Measurements from ENCODE around the gene NRXN3.

NRXN3 gene

DNA sequence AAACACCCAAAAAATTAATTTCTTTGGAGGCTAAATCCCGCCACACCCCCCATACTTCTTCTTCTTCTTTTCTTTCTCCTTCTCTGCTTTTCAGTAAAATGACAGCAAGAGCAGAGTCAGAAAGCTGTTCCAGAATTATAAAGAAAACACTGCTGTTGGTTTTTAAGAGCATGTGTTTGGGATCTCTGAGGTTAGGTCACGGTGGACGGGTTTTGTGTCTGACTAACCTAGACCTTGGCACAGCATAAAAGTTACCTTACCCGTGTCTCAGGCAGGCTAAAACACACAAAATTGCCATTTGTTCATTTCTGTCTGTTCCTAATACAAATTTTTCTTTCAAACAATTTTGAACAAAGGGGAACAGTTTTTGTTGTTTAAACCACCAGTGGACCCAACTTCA is 540.8 kb downstream of the NRXN3 start:
- H3K9ac ChIP-seq (ENCODE audit: low read length), result no peak overlapping the region
- no peak overlapping the region for H3K4me3 ChIP-seq (ENCODE audit: low read length)
- H3K27me3 ChIP-seq (ENCODE audit: control insufficient read depth, insufficient read depth, low read length), result no peaks in the 10 kb centered on the region

DNA sequence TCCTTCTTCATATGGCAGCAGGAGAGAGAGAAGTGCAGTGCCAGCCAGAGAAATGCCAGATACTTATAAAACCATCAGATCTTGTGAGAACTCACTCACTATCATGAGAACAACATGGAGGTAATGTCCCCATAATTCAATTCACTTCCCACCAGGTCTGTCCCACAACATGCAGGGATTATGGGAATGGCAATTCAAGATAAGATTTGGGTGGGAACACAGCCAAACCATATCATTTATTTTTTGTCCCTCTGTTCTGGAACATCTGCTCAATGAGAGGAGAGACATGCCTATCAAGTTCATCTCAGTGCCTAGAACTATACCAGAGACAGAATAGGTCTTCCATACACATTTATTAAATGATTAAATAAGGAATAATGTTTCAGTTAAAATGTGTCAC is 543.5 kb downstream of the NRXN3 start:
- no peak overlapping the region for H3K27ac ChIP-seq (ENCODE audit: low read depth, low read length)
- H3K4me1 ChIP-seq (ENCODE audit: control insufficient read depth, insufficient read depth, low read length), result no peaks in the 10 kb centered on the region
- H3K4me3 ChIP-seq (ENCODE audit: low read length), result no peak overlapping the region
- H3K36me3 ChIP-seq (ENCODE audit: control insufficient read depth, insufficient read depth, low read length), result no peaks in the 10 kb centered on the region
- H3K27me3 ChIP-seq (ENCODE audit: control insufficient read depth, insufficient read depth, low read length), result no peaks in the 10 kb centered on the region
- no peak overlapping the region for H3K9ac ChIP-seq (ENCODE audit: low read length)

More for the DNA sequence above, 540.8 kb downstream of the NRXN3 start:
- H3K4me1 ChIP-seq (ENCODE audit: control insufficient read depth, insufficient read depth, low read length), result no peaks in the 10 kb centered on the region
- H3K27ac ChIP-seq (ENCODE audit: low read depth, low read length), result no peak overlapping the region
- H3K36me3 ChIP-seq (ENCODE audit: control insufficient read depth, insufficient read depth, low read length), result no peaks in the 10 kb centered on the region

DNA sequence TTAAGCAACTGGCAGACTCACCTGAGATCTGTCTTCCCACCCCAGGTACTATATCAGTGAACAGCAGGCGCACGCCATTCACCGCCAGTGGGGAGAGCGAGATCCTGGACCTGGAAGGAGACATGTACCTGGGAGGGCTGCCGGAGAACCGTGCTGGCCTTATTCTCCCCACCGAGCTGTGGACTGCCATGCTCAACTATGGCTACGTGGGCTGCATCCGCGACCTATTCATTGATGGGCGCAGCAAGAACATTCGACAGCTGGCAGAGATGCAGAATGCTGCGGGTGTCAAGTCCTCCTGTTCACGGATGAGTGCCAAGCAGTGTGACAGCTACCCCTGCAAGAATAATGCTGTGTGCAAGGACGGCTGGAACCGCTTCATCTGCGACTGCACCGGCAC is 544.5 kb downstream of the NRXN3 start:
- H3K27ac ChIP-seq (ENCODE audit: low read depth, low read length), result no peak overlapping the region
- H3K4me1 ChIP-seq (ENCODE audit: control insufficient read depth, insufficient read depth, low read length), result no peaks in the 10 kb centered on the region
- no peaks in the 10 kb centered on the region for H3K36me3 ChIP-seq (ENCODE audit: control insufficient read depth, insufficient read depth, low read length)
- no peak overlapping the region for H3K4me3 ChIP-seq (ENCODE audit: low read length)
- H3K9ac ChIP-seq (ENCODE audit: low read length), result no peak overlapping the region
- H3K27me3 ChIP-seq (ENCODE audit: control insufficient read depth, insufficient read depth, low read length), result no peaks in the 10 kb centered on the region

DNA sequence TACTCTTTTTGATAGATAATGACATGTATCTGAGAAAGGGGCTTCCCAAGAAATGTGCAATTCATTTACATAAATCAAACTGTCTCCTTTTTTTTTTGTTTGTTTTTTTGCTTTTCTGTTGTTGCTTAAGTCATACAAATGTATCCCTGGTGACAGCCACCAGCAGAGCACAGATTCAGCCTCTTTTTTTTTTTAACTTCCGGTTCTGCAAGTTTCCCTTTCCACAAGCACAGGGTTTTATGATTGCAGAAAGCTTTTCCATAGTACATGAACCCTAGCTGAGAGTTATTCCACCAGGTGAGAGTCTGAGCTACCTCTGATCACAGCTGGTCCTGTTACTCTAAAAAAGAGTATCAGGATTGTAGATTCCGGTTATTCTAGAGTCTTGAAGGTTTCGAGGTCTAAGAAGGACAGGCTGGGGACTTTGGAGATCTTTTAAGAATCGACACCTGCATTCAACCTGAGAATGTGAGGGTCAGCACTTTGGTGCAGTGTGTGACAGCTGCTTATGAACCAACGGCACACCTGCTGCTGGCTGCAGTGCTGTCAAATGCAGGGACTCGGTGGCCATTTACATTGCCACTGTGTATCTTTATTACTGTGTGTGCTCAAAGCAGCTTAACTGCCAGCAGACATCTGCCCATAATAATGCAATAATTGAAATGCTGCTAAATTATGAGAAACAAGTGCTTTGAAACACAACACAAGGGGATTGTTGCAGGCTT is 551.7 kb downstream of the NRXN3 start:
- Histone ChIP-seq H3K27ac (ENCODE audit: low read depth, low read length) (no peak overlapping the region), H3K4me1 (ENCODE audit: control insufficient read depth, insufficient read depth, low read length) (no peaks in the 10 kb centered on the region), H3K36me3 (ENCODE audit: control insufficient read depth, insufficient read depth, low read length) (no peaks in the 10 kb centered on the region), H3K27me3 (ENCODE audit: control insufficient read depth, insufficient read depth, low read length) (no peaks in the 10 kb centered on the region), H3K9ac (ENCODE audit: low read length) (no peak overlapping the region), H3K4me3 (ENCODE audit: low read length) (no peak overlapping the region)

DNA sequence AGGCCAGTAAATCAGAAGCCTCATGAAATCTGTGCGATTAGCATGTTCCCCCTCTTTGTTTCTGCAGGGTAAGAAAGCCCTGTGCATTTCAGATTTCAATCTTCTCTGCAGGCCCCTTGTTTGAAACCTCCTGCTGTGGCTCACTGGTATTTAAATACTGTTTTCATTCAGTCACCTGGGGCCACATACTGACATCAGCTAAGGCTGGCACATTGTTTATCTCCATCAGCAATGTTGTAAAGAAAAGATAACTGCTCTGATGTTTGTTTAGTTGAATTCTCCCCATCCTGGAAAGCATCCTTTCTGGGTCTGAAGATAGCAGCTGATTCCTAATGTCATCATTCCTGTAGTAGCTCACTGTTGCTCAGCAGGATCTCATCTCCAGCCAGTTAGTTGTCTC is 554.9 kb downstream of the NRXN3 start:
- H3K27me3 ChIP-seq (ENCODE audit: control insufficient read depth, insufficient read depth, low read length), result no peaks in the 10 kb centered on the region
- H3K36me3 ChIP-seq (ENCODE audit: control insufficient read depth, insufficient read depth, low read length), result no peaks in the 10 kb centered on the region
- H3K4me3 ChIP-seq (ENCODE audit: low read length), result no peak overlapping the region
- H3K4me1 ChIP-seq (ENCODE audit: control insufficient read depth, insufficient read depth, low read length), result no peaks in the 10 kb centered on the region
- no peak overlapping the region for H3K27ac ChIP-seq (ENCODE audit: low read depth, low read length)
- no peak overlapping the region for H3K9ac ChIP-seq (ENCODE audit: low read length)

DNA sequence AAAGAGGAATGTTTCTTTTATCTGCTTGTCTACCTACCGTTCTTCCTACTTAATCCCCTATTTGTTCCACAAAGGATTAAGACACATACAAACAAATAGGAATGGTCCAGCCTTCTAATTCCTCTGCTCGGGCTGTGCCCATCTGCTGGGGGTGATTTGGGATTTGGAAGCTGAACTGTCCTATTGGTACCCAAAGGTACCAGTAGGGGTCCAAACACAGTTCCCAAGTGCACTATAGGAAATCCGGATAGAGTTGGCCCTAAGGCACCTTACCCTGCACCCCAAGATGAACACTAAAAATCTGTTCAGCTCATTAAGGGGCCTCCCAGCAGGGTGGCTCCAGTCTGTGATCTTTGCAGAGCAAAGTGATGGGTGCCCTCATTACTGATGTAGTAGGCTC is 566.9 kb downstream of the NRXN3 start:
- H3K4me1 ChIP-seq (ENCODE audit: control insufficient read depth, insufficient read depth, low read length), result no peaks in the 10 kb centered on the region
- no peak overlapping the region for H3K9ac ChIP-seq (ENCODE audit: low read length)
- no peaks in the 10 kb centered on the region for H3K27me3 ChIP-seq (ENCODE audit: control insufficient read depth, insufficient read depth, low read length)
- H3K27ac ChIP-seq (ENCODE audit: low read depth, low read length), result no peak overlapping the region
- no peaks in the 10 kb centered on the region for H3K36me3 ChIP-seq (ENCODE audit: control insufficient read depth, insufficient read depth, low read length)
- H3K4me3 ChIP-seq (ENCODE audit: low read length), result no peak overlapping the region

DNA sequence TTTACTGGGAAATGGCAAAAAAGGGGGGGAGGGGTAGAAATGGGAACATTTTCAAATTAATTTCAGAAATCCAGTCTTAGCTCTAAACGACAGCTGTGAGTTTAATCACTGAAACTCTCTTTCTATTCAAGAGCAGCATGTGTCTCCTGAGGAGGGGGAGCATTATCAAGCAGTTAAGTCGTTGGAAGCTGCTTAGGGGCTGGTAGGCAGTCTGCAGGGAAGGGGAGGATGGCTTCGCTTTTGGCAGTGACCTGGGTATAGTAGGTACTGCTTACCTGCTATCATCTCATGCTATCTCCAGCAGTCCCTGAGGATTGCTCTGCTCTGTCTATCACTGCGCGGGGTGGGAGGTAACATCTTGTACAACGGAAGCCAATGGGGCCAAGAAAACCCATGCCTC is 567.4 kb downstream of the NRXN3 start:
- Histone ChIP-seq H3K4me3 (ENCODE audit: low read length) (no peak overlapping the region), H3K27me3 (ENCODE audit: control insufficient read depth, insufficient read depth, low read length) (no peaks in the 10 kb centered on the region), H3K4me1 (ENCODE audit: control insufficient read depth, insufficient read depth, low read length) (no peaks in the 10 kb centered on the region), H3K27ac (ENCODE audit: low read depth, low read length) (no peak overlapping the region), H3K9ac (ENCODE audit: low read length) (no peak overlapping the region), H3K36me3 (ENCODE audit: control insufficient read depth, insufficient read depth, low read length) (no peaks in the 10 kb centered on the region)

DNA sequence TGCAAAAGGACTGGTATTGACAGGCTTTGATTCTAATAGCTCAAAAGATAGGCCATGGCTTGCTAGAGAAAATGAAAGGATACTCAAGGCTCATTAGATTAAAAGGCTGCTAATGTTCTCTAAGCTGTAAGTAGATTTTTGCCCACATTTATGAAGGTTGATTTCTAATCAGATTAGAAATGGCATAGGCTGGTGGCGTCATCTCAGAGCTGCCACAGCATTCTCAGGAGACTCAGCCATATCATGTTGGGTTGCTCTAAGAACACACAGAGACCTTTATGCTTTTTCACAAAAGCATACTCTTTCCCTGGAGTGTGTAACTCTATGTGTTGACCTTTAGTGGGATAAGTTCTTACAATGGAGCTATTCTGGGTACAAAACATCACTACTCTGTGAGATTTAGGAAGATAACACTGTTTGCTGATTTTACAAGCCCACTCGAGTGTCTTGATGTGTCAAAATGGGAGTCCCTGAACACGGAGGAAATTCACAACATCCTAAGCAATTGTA is 576.0 kb downstream of the NRXN3 start:
- H3K4me1 ChIP-seq (ENCODE audit: control insufficient read depth, insufficient read depth, low read length), result no peaks in the 10 kb centered on the region
- no peak overlapping the region for H3K27ac ChIP-seq (ENCODE audit: low read depth, low read length)
- H3K36me3 ChIP-seq (ENCODE audit: control insufficient read depth, insufficient read depth, low read length), result no peaks in the 10 kb centered on the region
- H3K4me3 ChIP-seq (ENCODE audit: low read length), result no peak overlapping the region
- H3K9ac ChIP-seq (ENCODE audit: low read length), result no peak overlapping the region
- no peaks in the 10 kb centered on the region for H3K27me3 ChIP-seq (ENCODE audit: control insufficient read depth, insufficient read depth, low read length)

DNA sequence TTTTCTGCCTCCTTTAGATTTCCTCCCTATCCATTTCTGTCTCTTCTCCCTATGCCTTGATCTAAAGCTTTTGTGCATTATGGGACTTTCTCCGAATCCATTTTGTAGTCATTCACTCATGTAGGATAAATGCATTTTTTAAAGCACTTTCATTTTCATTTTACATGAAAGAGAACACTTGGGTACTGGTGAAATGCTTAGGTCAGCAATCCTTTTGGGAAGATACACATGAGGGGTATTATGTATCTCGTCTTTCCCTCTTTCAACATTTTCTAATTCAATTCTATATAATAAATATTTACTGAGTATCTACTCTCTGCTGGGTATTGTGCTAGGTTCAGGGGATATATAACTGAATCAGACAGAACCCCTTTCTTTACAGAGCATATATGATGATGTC is 577.6 kb downstream of the NRXN3 start:
- Histone ChIP-seq H3K27ac (ENCODE audit: low read depth, low read length) (no peak overlapping the region), H3K9ac (ENCODE audit: low read length) (no peak overlapping the region), H3K4me3 (ENCODE audit: low read length) (no peak overlapping the region), H3K36me3 (ENCODE audit: control insufficient read depth, insufficient read depth, low read length) (no peaks in the 10 kb centered on the region), H3K4me1 (ENCODE audit: control insufficient read depth, insufficient read depth, low read length) (no peaks in the 10 kb centered on the region), H3K27me3 (ENCODE audit: control insufficient read depth, insufficient read depth, low read length) (no peaks in the 10 kb centered on the region)

DNA sequence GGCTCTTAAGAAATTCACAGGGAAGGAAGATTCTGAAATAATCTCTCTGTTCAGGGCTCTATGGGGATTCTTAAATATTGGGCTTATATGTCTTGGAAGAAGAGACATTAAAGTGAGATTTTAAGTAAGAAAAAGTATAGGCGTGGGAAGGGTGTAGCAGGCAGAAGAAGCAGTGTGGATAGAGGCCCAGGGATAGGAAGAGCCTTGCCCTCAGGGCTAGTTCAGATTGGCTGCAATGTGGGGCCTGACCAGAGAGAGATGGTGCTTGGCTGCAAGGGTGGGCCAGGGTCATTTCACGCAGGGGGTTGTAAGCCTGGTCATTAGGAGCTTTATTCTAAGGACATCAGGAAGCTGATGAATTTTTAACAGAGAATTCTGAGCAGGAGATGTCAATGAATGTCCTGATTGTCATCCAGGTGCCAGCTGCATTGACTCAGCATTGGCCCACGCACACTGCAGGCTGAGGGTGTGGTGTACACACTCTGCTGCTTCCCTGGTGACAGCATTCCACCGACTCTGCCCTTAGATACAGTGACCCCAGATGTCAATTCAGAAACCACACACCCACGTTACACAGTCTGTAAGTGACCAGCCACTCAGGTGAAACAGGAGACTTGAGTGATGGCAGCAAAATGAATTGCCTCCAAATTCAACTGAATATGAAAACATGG is 582.5 kb downstream of the NRXN3 start:
- Histone ChIP-seq H3K27ac (ENCODE audit: low read depth, low read length) (no peak overlapping the region), H3K4me3 (ENCODE audit: low read length) (no peak overlapping the region), H3K9ac (ENCODE audit: low read length) (no peak overlapping the region), H3K36me3 (ENCODE audit: control insufficient read depth, insufficient read depth, low read length) (no peaks in the 10 kb centered on the region), H3K27me3 (ENCODE audit: control insufficient read depth, insufficient read depth, low read length) (no peaks in the 10 kb centered on the region), H3K4me1 (ENCODE audit: control insufficient read depth, insufficient read depth, low read length) (no peaks in the 10 kb centered on the region)

DNA sequence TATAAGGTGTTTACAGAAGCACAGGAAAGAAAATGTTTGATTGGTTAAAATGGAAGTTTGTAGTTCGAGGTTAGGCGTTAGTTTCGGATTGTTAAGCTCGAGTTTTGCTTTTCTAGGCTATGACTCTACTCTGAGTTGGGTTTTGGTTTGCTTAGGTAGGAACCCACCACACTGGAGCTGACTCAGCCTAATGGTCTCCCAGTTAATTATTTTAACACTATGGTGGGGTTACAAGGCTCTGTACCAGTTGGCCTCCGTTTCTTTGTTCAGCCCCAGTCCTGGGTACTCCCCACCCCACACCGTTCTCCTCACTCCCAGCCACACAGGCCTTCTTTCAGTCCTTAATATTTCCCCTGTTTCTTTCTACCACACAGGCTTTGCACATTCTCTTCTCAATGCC is 583.9 kb downstream of the NRXN3 start:
- H3K27ac ChIP-seq (ENCODE audit: low read depth, low read length), result no peak overlapping the region
- no peak overlapping the region for H3K4me3 ChIP-seq (ENCODE audit: low read length)
- H3K36me3 ChIP-seq (ENCODE audit: control insufficient read depth, insufficient read depth, low read length), result no peaks in the 10 kb centered on the region
- no peaks in the 10 kb centered on the region for H3K27me3 ChIP-seq (ENCODE audit: control insufficient read depth, insufficient read depth, low read length)
- no peak overlapping the region for H3K9ac ChIP-seq (ENCODE audit: low read length)
- no peaks in the 10 kb centered on the region for H3K4me1 ChIP-seq (ENCODE audit: control insufficient read depth, insufficient read depth, low read length)

DNA sequence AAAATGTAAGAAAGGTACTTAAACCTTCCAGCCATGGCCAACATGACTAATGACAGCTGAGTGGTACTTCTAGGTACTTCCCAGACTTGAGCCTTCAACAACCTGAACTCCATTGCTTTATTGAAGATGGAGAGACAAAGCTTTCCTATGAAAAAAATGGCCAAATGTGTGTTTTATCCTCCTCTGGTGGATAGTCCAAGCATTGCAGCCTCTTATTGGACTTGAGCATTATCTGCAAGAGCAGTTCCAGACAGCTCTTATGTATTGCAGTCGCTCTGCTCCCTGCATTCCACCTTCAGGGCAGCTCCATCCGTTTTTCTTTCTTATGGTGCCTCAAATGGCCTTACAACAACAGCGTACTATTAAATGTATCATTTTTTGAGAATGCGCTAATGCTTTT is 588.2 kb downstream of the NRXN3 start:
- no peaks in the 10 kb centered on the region for H3K4me1 ChIP-seq (ENCODE audit: control insufficient read depth, insufficient read depth, low read length)
- H3K9ac ChIP-seq (ENCODE audit: low read length), result no peak overlapping the region
- no peak overlapping the region for H3K27ac ChIP-seq (ENCODE audit: low read depth, low read length)
- no peak overlapping the region for H3K4me3 ChIP-seq (ENCODE audit: low read length)
- H3K27me3 ChIP-seq (ENCODE audit: control insufficient read depth, insufficient read depth, low read length), result no peaks in the 10 kb centered on the region
- no peaks in the 10 kb centered on the region for H3K36me3 ChIP-seq (ENCODE audit: control insufficient read depth, insufficient read depth, low read length)

DNA sequence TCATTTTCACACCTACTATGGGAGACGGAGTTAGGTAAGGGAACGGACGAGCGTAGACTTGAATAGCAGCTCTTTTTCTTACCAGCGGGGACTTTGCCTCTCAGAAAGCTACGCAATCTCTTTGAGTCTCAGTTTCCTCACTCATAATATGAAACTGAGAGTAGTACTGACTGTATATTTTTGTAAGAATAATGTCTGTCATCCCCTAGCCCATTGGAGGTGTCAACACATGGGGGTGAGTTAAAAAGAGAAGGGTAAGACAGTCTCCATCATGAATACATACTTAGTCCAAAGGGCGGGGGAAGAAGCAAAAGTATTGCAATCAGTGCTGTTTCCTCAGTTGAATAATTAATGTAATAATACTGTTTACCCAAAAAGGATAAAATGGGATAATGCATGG is 592.2 kb downstream of the NRXN3 start:
- H3K4me1 ChIP-seq (ENCODE audit: control insufficient read depth, insufficient read depth, low read length), result no peaks in the 10 kb centered on the region
- no peak overlapping the region for H3K27ac ChIP-seq (ENCODE audit: low read depth, low read length)
- no peak overlapping the region for H3K4me3 ChIP-seq (ENCODE audit: low read length)
- H3K36me3 ChIP-seq (ENCODE audit: control insufficient read depth, insufficient read depth, low read length), result no peaks in the 10 kb centered on the region
- H3K9ac ChIP-seq (ENCODE audit: low read length), result no peak overlapping the region
- no peaks in the 10 kb centered on the region for H3K27me3 ChIP-seq (ENCODE audit: control insufficient read depth, insufficient read depth, low read length)
